HepG2 (cell line): ENCODE data around the gene ITGA2. TPM values are rescaled to one million over a fixed set of nuclear protein-coding genes. Genes with fewer than 3 reads are reported as not detected.

Experiments
- ATAC-seq: fragments of 200-7000 bp; cut with Tn5 transposase; 3 replicates; pipeline ENCODE4 v1.9.1; 2020; ENCODE audit warnings: mild to moderate bottlenecking, moderate library complexity
- BruUV-seq: library from RNA; stranded (reverse); fragments of 400-500 nt; replicated peaks from 2 replicates; lab custom pipeline; 2021; lab: Mats Ljungman, UMichigan
- CTCF ChIA-PET: fragments of 300-600 bp; formaldehyde crosslinking; extraction: SDS; loops from one replicate; lab custom pipeline; 2021; ENCODE audit warnings: low total read pairs, inconsistent platforms, low intra/inter-chr PET ratio; lab: Yijun Ruan, JAX
- POLR2A ChIA-PET: fragments of 350-600 bp; sonication (Branson Sonifier 250); formaldehyde crosslinking; loops from one replicate; lab custom pipeline; 2020; ENCODE audit warnings: antibody characterized with exemption, inconsistent platforms; lab: Yijun Ruan, JAX
- DNase-seq: peaks from one replicate; pipeline ENCODE4 v3.0.0-alpha.2; 2015; ENCODE audit warnings: low spot score
- FAIRE-seq: peaks from 3 replicates; lab custom pipeline; 2011; peaks lifted over from hg19 to GRCh38; lab: Jason Lieb, UNC
- H2AFZ ChIP-seq: one replicate; pipeline ENCODE4 v1.6.1; 2011; ENCODE audit warnings: low read length, inconsistent platforms
- H3K27ac ChIP-seq: fragments of 300-600 bp; 3 replicates; pipeline ENCODE4 v1.8.0; 2011; ENCODE audit warnings: mixed run types, mild to moderate bottlenecking, mixed read lengths, low read length, inconsistent platforms; ENCODE audit not compliant: insufficient read depth; ENCODE audit errors: extremely low read length
- H3K27me3 ChIP-seq, 2 experiments: fragments of 200-600 bp in 1 of 2; 2 replicates in 1 of 2; 3 replicates in 1 of 2; pipeline versions ENCODE4 v1.6.0 to v1.8.0; 2011; ENCODE audit warnings: low read length in 2 of 2, mild to moderate bottlenecking in 2 of 2, moderate library complexity in 2 of 2, inconsistent platforms in 1 of 2; ENCODE audit not compliant: insufficient read depth in 2 of 2, control insufficient read depth in 1 of 2
- H3K36me3 ChIP-seq, 2 experiments: fragments of 200-600 bp in 1 of 2; replicated peaks in 1 of 2; 2 replicates in 1 of 2; 3 replicates in 1 of 2; pipeline versions ENCODE4 v1.5.1 to v1.8.0; 2011; ENCODE audit warnings: low read length in 2 of 2, inconsistent platforms in 1 of 2; ENCODE audit not compliant: insufficient read depth in 2 of 2, control insufficient read depth in 1 of 2
- H3K4me1 ChIP-seq: 2 replicates; pipeline ENCODE4 v1.5.1; 2012; ENCODE audit warnings: low read length, inconsistent platforms; ENCODE audit not compliant: insufficient read depth
- H3K4me2 ChIP-seq: 2 replicates; pipeline ENCODE4 v1.6.0; 2011; ENCODE audit warnings: low read depth, low read length, inconsistent platforms
- H3K4me3 ChIP-seq, 3 experiments: fragments of 200-600 bp in 1 of 3; sonication (generic), shearing (Covaris generic) in 1 of 3; replicated peaks in 1 of 3; 2 replicates each; pipeline ENCODE4 v1.5.1; 2011 to 2016; ENCODE audit warnings: low read length in 3 of 3, inconsistent platforms in 2 of 3, low read depth in 2 of 3, mild to moderate bottlenecking in 2 of 3, control low read depth in 1 of 3, mixed read lengths in 1 of 3; ENCODE audit not compliant: insufficient read depth in 1 of 3
- H3K79me2 ChIP-seq: one replicate; pipeline ENCODE4 v1.6.1; 2011; ENCODE audit warnings: low read length, inconsistent platforms; ENCODE audit not compliant: insufficient read depth
- H3K9ac ChIP-seq: 2 replicates; pipeline ENCODE4 v1.6.0; 2011; ENCODE audit warnings: mild to moderate bottlenecking, low read depth, low read length, inconsistent platforms; ENCODE audit not compliant: insufficient read depth
- H3K9me3 ChIP-seq: 2 replicates; pipeline ENCODE4 v1.5.1; 2012; ENCODE audit warnings: mild to moderate bottlenecking, low read length
- H4K20me1 ChIP-seq: 2 replicates; pipeline ENCODE4 v1.6.0; 2011; ENCODE audit warnings: inconsistent platforms, mild to moderate bottlenecking, low read length, moderate library complexity; ENCODE audit not compliant: insufficient read depth
- EED ChIP-seq: sonication (generic); formaldehyde crosslinking; IDR thresholded peaks from 2 replicates; pipeline ENCODE4 v1.5.0; 2020; ENCODE audit warnings: mild to moderate bottlenecking, missing genetic modification reagents
- ETV6 ChIP-seq: sonication (generic); formaldehyde crosslinking; conservative IDR thresholded peaks from 2 replicates; pipeline ENCODE4 v1.4.0; 2020; ENCODE audit warnings: missing genetic modification reagents
- FOXA3 ChIP-seq: IDR thresholded peaks from 2 replicates; pipeline ENCODE4 v1.6.1; 2016; ENCODE audit warnings: missing genetic modification reagents, missing compliant biosample characterization
- IKZF1 ChIP-seq: fragments of 450-650 bp; IDR thresholded peaks from 2 replicates; pipeline ENCODE4 v1.7.1; 2016
- KDM6A ChIP-seq: IDR thresholded peaks from 2 replicates; pipeline ENCODE4 v1.6.1; 2016; ENCODE audit warnings: low read depth
- MATR3 ChIP-seq: sonication (generic); formaldehyde crosslinking; IDR thresholded peaks from 2 replicates; pipeline ENCODE4 v1.4.0; 2020; ENCODE audit warnings: missing genetic modification reagents
- MIXL1 ChIP-seq: IDR thresholded peaks from 2 replicates; pipeline ENCODE4 v1.6.1; 2016
- MLX ChIP-seq: IDR thresholded peaks from 2 replicates; pipeline ENCODE4 v1.6.1; 2016
- PHF8 ChIP-seq: sonication (generic); formaldehyde crosslinking; IDR thresholded peaks from 2 replicates; pipeline ENCODE4 v1.5.0; 2020; ENCODE audit warnings: missing genetic modification reagents
- SAP130 ChIP-seq: IDR thresholded peaks from 2 replicates; pipeline ENCODE4 v1.6.1; 2016; ENCODE audit warnings: low read depth
- SMC3 ChIP-seq: IDR thresholded peaks from 2 replicates; pipeline ENCODE4 v1.6.1; 2011; ENCODE audit warnings: low read length, improper control_type of control experiment
- SOX6 ChIP-seq, 2 experiments: fragments of 450-650 bp in 1 of 2; sonication (generic) in 1 of 2; formaldehyde crosslinking in 1 of 2; IDR thresholded peaks; 2 replicates each; pipeline versions ENCODE4 v1.4.0 to v1.6.1; 2017 to 2020; ENCODE audit warnings: antibody characterized with exemption in 1 of 2, mild to moderate bottlenecking in 1 of 2, missing genetic modification reagents in 1 of 2
- TSC22D2 ChIP-seq: sonication (generic); formaldehyde crosslinking; IDR thresholded peaks from 2 replicates; pipeline ENCODE4 v1.5.1; 2020; ENCODE audit warnings: missing genetic modification reagents, mild to moderate bottlenecking, borderline replicate concordance
- ZNF331 ChIP-seq: sonication (generic); formaldehyde crosslinking; IDR thresholded peaks from 2 replicates; pipeline ENCODE4 v1.4.0; 2020; ENCODE audit warnings: missing genetic modification reagents
- ZNF567 ChIP-seq: sonication (generic); formaldehyde crosslinking; IDR thresholded peaks from 2 replicates; pipeline ENCODE4 v1.8.1; 2023; ENCODE audit warnings: mild to moderate bottlenecking, missing genetic modification reagents, borderline replicate concordance
- ZNF75D ChIP-seq: sonication (generic); formaldehyde crosslinking; IDR thresholded peaks from 2 replicates; pipeline ENCODE4 v1.8.1; 2023; ENCODE audit warnings: missing genetic modification reagents, mild to moderate bottlenecking, borderline replicate concordance
- WGBS: methylation state at CpG from one replicate; pipeline ENCODE4 v1.1.6; 2017; ENCODE audit warnings: low lambda C conversion rate; 5-methylcytosine and 5-hydroxymethylcytosine counted together
- in situ Hi-C: cut with HindIII; loops from 2 replicates; pipeline ENCODE4 v1.10.0; 2017; ENCODE audit warnings: low pct_unique_long_range_greater_than_20kb; ENCODE audit not compliant: extremely low pct_ligation_motif_present
- intact Hi-C: fragments of 100-400 bp; cut with micrococcal nuclease; formaldehyde crosslinking; loops from one replicate; pipeline ENCODE4 v1.10.0; 2022; ENCODE audit not compliant: unreplicated experiment
- polyA plus RNA-seq, 8 experiments: library from polyadenylated mRNA; depleted of rRNA in 3 of 8; stranded (reverse) in 7 of 8; unstranded in 1 of 8; fragments of >200 nt; fragmentation: Illumina TruSeq in 4 of 8; extraction: Trizol in 4 of 8; gene quantifications; 2 replicates each; pipeline versions ENCODE4 v1.2.1 to v1.2.3, GENCODE V29; 2011 to 2016; ENCODE audit warnings: low read depth in 4 of 8, missing spikeins in 1 of 8, mixed read lengths in 1 of 8; ENCODE audit not compliant: insufficient read depth in 1 of 8
- total RNA-seq, 5 experiments: library from RNA; depleted of rRNA; stranded (reverse); fragments of >200 nt; fragmentation: Illumina TruSeq; extraction: Trizol; gene quantifications; 2 replicates each; pipeline ENCODE4 v1.2.3, GENCODE V29; 2016; ENCODE audit warnings: low read depth in 1 of 5
- TF ChIP-seq, protein P1 (sequence below): IDR thresholded peaks from 2 replicates; pipeline ENCODE4 v1.4.0; 2020; ENCODE audit warnings: mild to moderate bottlenecking, missing genetic modification reagents
- TF ChIP-seq, protein P2 (sequence below): sonication (generic); formaldehyde crosslinking; IDR thresholded peaks from 2 replicates; pipeline ENCODE4 v1.5.0; 2020; ENCODE audit warnings: mild to moderate bottlenecking, missing genetic modification reagents, moderate library complexity

ITGA2 gene
- total and polyA plus RNA-seq, 2 of the 13 experiments (the other 11 are each of a cell fraction or from before 2014, with no cell fraction given), result 15.8 to 58.3 TPM

GRCh38 chr5:52948418-52949076 is 40.6 kb upstream of the ITGA2 start:
- BruUV-seq, result no TSS peak
- H3K4me1 ChIP-seq, result peaks cover 9% of the 10 kb centered on the region
- peak; percentile 99 for ATAC-seq
- no peaks in the 10 kb centered on the region; a peak in 2 of 5 replicates for H3K36me3 ChIP-seq
- DNase-seq, result peak; percentile 82
- no peak overlapping the region for H3K9ac ChIP-seq
- no peaks in the 10 kb centered on the region for H3K9me3 ChIP-seq
- ChIA-PET POLR2A (interaction anchor here (1.0 to 1.8 kb wide), 4 partner anchors 8 to 147 kb away, joined by 3 to 9 read pairs (median 4); partner anchors contain the start of gene ITGA2), CTCF (interaction anchor here (2.3 to 2.7 kb wide), 2 partner anchors 87 to 147 kb away, joined by 15 to 19 read pairs; no protein-coding TSS in a partner anchor)
- 23% methylated on average over 1 of the region's 1 CpG for WGBS
- no peak overlapping the region for H3K4me2 ChIP-seq
- in situ Hi-C loops (loop anchor here (5.0 kb wide), 2 partner anchors 39 to 149 kb away; partner anchors contain the start of gene ITGA2), intact Hi-C loops (loop anchor here (1.0 kb wide), 4 partner anchors 9 to 148 kb away; partner anchors contain the start of gene ITGA2)
- H3K79me2 ChIP-seq, result no peaks in the 10 kb centered on the region
- H4K20me1 ChIP-seq, result no peaks in the 10 kb centered on the region
- H2AFZ ChIP-seq, result no peak overlapping the region
- peak; percentile 76 for FAIRE-seq
- H3K27me3 ChIP-seq, result no peaks in the 10 kb centered on the region
- H3K4me3 ChIP-seq, result no peak overlapping the region
- no peak overlapping the region for H3K27ac ChIP-seq
- TF ChIP-seq MLX (CRISPR knock-in tag) (no peak), MATR3 (CRISPR knock-in tag) (no peak), ZNF331 (CRISPR knock-in tag) (0 out of 2 replicates have a peak, but pooled peaks have one; percentile 21), ZNF75D (CRISPR knock-in tag) (no peak), KDM6A (CRISPR knock-in tag) (no peak), SOX6 (IDR thresholded peaks at IDR 0.05) (no peak), SOX6 (CRISPR knock-in tag; IDR thresholded peaks at IDR 0.05) (0 out of 2 replicates have a peak, but pooled peaks have one; percentile 18), ETV6 (no peak), MIXL1 (peak; percentile 68; the same call in 1 of the 2 replicates), FOXA3 (CRISPR knock-in tag) (no peak), PHF8 (CRISPR knock-in tag) (no peak), ZNF567 (CRISPR knock-in tag) (no peak), SMC3 (peak; percentile 96), TSC22D2 (peak; percentile 52; the same call in 1 of the 2 replicates), SAP130 (CRISPR knock-in tag) (0 out of 2 replicates have a peak, but pooled peaks have one; percentile 33), IKZF1 (no peak), EED (CRISPR knock-in tag) (no peak)
- TF ChIP-seq, protein P1, sequence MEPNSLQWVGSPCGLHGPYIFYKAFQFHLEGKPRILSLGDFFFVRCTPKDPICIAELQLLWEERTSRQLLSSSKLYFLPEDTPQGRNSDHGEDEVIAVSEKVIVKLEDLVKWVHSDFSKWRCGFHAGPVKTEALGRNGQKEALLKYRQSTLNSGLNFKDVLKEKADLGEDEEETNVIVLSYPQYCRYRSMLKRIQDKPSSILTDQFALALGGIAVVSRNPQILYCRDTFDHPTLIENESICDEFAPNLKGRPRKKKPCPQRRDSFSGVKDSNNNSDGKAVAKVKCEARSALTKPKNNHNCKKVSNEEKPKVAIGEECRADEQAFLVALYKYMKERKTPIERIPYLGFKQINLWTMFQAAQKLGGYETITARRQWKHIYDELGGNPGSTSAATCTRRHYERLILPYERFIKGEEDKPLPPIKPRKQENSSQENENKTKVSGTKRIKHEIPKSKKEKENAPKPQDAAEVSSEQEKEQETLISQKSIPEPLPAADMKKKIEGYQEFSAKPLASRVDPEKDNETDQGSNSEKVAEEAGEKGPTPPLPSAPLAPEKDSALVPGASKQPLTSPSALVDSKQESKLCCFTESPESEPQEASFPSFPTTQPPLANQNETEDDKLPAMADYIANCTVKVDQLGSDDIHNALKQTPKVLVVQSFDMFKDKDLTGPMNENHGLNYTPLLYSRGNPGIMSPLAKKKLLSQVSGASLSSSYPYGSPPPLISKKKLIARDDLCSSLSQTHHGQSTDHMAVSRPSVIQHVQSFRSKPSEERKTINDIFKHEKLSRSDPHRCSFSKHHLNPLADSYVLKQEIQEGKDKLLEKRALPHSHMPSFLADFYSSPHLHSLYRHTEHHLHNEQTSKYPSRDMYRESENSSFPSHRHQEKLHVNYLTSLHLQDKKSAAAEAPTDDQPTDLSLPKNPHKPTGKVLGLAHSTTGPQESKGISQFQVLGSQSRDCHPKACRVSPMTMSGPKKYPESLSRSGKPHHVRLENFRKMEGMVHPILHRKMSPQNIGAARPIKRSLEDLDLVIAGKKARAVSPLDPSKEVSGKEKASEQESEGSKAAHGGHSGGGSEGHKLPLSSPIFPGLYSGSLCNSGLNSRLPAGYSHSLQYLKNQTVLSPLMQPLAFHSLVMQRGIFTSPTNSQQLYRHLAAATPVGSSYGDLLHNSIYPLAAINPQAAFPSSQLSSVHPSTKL (CRISPR knock-in tag), result 0 out of 2 replicates have a peak, but pooled peaks have one; percentile 9
- TF ChIP-seq, protein P2, sequence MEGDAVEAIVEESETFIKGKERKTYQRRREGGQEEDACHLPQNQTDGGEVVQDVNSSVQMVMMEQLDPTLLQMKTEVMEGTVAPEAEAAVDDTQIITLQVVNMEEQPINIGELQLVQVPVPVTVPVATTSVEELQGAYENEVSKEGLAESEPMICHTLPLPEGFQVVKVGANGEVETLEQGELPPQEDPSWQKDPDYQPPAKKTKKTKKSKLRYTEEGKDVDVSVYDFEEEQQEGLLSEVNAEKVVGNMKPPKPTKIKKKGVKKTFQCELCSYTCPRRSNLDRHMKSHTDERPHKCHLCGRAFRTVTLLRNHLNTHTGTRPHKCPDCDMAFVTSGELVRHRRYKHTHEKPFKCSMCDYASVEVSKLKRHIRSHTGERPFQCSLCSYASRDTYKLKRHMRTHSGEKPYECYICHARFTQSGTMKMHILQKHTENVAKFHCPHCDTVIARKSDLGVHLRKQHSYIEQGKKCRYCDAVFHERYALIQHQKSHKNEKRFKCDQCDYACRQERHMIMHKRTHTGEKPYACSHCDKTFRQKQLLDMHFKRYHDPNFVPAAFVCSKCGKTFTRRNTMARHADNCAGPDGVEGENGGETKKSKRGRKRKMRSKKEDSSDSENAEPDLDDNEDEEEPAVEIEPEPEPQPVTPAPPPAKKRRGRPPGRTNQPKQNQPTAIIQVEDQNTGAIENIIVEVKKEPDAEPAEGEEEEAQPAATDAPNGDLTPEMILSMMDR (CRISPR knock-in tag), result peak; percentile 87
